ENCODE measurements around the gene FAM53A.

DNA sequence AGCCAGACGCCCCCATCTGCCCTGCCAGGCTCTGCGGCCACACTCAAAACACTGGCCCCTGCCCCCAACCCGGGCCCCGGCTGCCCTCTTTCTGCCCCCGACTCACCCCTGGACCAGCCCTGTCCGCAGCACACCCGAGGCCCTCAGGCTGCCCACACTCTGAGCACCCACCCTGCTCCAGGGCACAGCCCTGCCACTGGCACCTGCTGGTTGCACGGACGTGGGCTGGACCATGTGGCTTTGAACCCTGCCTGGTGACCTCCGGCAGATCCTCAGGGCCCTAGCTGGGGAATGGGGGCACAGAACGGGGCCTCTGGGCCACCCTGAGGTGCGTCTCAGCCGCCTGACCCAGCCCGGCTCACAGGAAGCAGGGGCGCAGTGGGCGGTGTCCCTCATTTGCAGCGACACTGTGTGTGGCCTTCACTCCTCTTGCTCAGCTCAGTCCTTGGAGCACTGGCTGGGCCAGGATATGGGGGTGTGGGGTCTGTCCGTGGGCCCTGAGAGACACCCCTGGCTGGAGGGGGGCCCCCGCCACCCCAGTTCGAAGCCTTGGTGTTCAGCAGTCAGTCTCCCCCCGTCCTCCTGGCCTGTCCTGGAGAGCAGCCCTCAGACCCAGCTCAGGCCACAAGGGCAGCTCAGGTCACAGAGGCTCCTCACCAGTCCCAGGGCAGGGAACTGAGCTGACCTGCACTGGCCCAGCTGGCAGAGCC lies 73.2 kb downstream of the FAM53A start:
- TF ChIP-seq, protein P1, sequence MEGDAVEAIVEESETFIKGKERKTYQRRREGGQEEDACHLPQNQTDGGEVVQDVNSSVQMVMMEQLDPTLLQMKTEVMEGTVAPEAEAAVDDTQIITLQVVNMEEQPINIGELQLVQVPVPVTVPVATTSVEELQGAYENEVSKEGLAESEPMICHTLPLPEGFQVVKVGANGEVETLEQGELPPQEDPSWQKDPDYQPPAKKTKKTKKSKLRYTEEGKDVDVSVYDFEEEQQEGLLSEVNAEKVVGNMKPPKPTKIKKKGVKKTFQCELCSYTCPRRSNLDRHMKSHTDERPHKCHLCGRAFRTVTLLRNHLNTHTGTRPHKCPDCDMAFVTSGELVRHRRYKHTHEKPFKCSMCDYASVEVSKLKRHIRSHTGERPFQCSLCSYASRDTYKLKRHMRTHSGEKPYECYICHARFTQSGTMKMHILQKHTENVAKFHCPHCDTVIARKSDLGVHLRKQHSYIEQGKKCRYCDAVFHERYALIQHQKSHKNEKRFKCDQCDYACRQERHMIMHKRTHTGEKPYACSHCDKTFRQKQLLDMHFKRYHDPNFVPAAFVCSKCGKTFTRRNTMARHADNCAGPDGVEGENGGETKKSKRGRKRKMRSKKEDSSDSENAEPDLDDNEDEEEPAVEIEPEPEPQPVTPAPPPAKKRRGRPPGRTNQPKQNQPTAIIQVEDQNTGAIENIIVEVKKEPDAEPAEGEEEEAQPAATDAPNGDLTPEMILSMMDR (IDR thresholded peaks at IDR 0.05): no peak
- TF ChIP-seq POLR2AphosphoS5 (IDR thresholded peaks at IDR 0.05): no peak

Data from gastroesophageal sphincter (tissue), 3 donors.